Measurements from ENCODE around the gene SP100.

SP100 gene

GRCh38 chr2:230541934-230542380, 126.0 kb downstream of the SP100 start:
- in situ Hi-C loops (cut with MboI; ENCODE audit: low sequenced_read_pairs, unreplicated experiment): no loop called here
- DNase-seq (ENCODE audit: low spot score): peak; percentile 49
- no peak for TF ChIP-seq CTCF (IDR thresholded peaks at IDR 0.05; ENCODE audit: borderline replicate concordance, control extremely low read depth, extremely low read depth, insufficient read depth, missing control alignments)

DNA sequence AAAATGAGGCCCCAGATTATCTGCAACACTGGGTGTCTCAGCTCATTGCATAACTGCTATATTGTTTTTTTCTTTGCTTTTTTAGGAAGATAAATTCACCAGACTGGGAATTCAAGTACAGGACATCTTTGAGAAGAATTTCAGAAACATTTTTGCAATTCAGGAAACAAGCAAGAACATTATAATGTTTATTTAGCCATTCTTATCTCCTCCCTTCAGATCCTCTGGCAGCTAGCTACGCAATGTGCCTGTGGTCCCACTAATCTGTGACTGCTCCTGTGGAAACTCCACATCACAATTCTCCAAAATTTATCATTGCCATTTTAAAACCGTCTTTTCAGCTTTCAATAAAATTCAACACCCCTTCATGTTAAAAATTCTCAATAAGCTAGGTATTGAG, 126.8 kb downstream of the SP100 start:
- no peak for TF ChIP-seq CTCF (IDR thresholded peaks at IDR 0.05; ENCODE audit: borderline replicate concordance, control extremely low read depth, extremely low read depth, insufficient read depth, missing control alignments)
- in situ Hi-C loops (cut with MboI; ENCODE audit: low sequenced_read_pairs, unreplicated experiment): no loop called here
- DNase-seq (ENCODE audit: low spot score): no peak

- no peak for DNase-seq (ENCODE audit: low spot score)
- in situ Hi-C loops (cut with MboI; ENCODE audit: low sequenced_read_pairs, unreplicated experiment): no loop called here
- no peak for TF ChIP-seq CTCF (IDR thresholded peaks at IDR 0.05; ENCODE audit: borderline replicate concordance, control extremely low read depth, extremely low read depth, insufficient read depth, missing control alignments)
Measured at GRCh38 chr2:230552181-230552580, 136.2 kb downstream of the SP100 start.

GRCh38 chr2:230557065-230557464, 141.1 kb downstream of the SP100 start:
- DNase-seq (ENCODE audit: low spot score): no peak
- in situ Hi-C loops (cut with MboI; ENCODE audit: low sequenced_read_pairs, unreplicated experiment): no loop called here
- TF ChIP-seq CTCF (IDR thresholded peaks at IDR 0.05; ENCODE audit: borderline replicate concordance, control extremely low read depth, extremely low read depth, insufficient read depth, missing control alignments): no peak

DNA sequence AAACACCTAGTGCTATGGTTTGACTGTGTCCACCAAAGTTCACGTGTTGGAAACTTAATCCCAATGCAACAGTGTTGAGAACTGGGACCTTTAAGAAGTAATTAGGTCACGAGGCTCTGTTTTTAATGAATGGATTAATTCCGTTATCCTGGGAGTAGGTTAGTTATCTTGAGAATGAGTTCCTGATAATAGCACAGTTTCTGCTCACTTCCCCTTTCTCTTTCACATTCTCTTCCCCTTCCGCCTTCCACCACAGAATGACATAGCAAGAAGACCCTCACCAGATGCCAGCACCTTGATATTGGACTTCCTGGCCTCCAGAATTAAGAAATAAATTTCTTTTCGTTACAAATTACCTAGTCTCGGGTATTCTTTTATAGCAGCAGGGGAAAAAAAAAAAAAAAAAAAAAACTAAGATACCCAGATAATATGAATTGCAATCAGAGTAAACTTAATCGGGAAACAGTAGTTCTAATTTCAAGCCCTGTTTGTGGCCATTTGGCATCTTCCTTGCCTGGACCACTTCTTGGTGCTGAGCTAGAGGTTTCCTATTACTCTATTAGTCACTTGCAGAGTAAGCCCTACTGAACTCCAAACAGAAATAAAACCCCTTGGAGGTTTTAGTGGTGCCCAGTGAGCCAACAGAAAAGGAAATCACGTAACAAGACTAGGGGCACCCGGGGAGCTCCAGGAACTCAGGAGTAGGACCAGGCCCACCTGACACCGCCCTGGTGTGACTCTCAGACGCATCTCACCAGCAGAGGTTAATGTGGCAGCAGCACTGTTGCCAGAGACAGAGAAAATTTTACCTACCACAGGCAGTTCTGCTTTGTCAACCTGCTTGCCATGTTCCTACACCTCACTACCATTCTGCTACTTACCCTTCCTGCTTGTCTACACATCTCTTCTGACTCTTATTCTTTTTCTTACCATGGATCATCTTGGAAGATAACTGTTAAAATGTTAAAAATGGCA, 149.1 kb downstream of the SP100 start:
- in situ Hi-C loops (cut with MboI; ENCODE audit: low sequenced_read_pairs, unreplicated experiment): no loop called here
- DNase-seq (ENCODE audit: low spot score): no peak
- no peak for TF ChIP-seq CTCF (IDR thresholded peaks at IDR 0.05; ENCODE audit: borderline replicate concordance, control extremely low read depth, extremely low read depth, insufficient read depth, missing control alignments)

DNA sequence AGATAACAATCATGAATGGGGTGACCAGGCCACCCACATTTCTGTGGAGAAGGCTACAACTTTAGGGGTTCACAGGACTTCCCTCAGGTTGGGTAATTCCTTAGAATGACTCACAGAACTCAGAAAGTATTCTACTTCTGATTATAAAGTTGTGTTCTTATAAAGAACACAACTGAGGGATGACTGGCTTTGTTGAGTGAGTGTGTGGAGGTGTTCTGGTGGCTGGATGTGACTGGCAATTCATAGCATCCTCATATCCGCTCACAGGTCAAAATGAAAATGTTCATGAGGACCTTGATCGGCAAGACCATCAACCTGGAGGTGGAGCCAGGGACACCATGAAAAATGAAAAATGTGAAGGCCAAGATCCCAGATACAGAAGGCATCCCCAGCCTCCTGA, 153.3 kb downstream of the SP100 start:
- no peak for DNase-seq (ENCODE audit: low spot score)
- in situ Hi-C loops (cut with MboI; ENCODE audit: low sequenced_read_pairs, unreplicated experiment): no loop called here
- no peak for TF ChIP-seq CTCF (IDR thresholded peaks at IDR 0.05; ENCODE audit: borderline replicate concordance, control extremely low read depth, extremely low read depth, insufficient read depth, missing control alignments)
